CD4-positive, CD25-positive, alpha-beta regulatory T cell (primary cell): ENCODE results near the gene BTN3A1. TPM values are rescaled to one million over a fixed set of nuclear protein-coding genes. Genes with fewer than 3 reads are reported as not detected.
"Not testable (repeated sequence)": the region's sequence is repeated elsewhere in the genome, so short reads cannot be mapped to it uniquely, and the experiment has no call there.

ENCODE experiments used
- ATAC-seq, 2 donors: fragments of 150-1000 bp; cut with Tn5 transposase; one replicate each; pipeline ENCODE4 v1.10.0; 2021; ENCODE audit warnings: low read depth in 2 of 2, moderate number of reproducible peaks in 2 of 2, moderate library complexity in 1 of 2
- DNase-seq, 3 donors: peaks; one replicate each; pipeline versions ENCODE4 v3.0.0 to v3.0.0-alpha.2; 2012 to 2022; ENCODE audit warnings: mixed read lengths in 1 of 3
- H3K27ac ChIP-seq: one replicate; pipeline ENCODE4 v1.7.0; 2013; ENCODE audit warnings: mild to moderate bottlenecking, low read length; ENCODE audit not compliant: insufficient read depth, poor library complexity, severe bottlenecking
- H3K27me3 ChIP-seq: one replicate; pipeline ENCODE4 v1.7.0; 2013; ENCODE audit warnings: low read length; ENCODE audit not compliant: control insufficient read depth, insufficient read depth
- H3K36me3 ChIP-seq: one replicate; pipeline ENCODE4 v1.7.0; 2013; ENCODE audit warnings: mild to moderate bottlenecking, low read length, moderate library complexity; ENCODE audit not compliant: control insufficient read depth, insufficient read depth
- H3K4me1 ChIP-seq: 2 replicates; pipeline ENCODE4 v1.7.0; 2013; ENCODE audit warnings: mild to moderate bottlenecking, low read length; ENCODE audit not compliant: insufficient read depth, control insufficient read depth, poor library complexity, severe bottlenecking
- H3K4me3 ChIP-seq: one replicate; pipeline ENCODE4 v1.7.0; 2013; ENCODE audit warnings: low read depth, mild to moderate bottlenecking, low read length, moderate library complexity
- H3K9me3 ChIP-seq, 2 experiments: 1 replicate in 1 of 2; 2 replicates in 1 of 2; pipeline ENCODE4 v1.7.0; 2013; ENCODE audit warnings: low read length in 2 of 2, mild to moderate bottlenecking in 1 of 2, moderate library complexity in 1 of 2; ENCODE audit not compliant: control insufficient read depth in 2 of 2
- H3K27ac Mint-ChIP-seq, 3 donors: one replicate each; pipeline ENCODE4 v1.8.0; 2020 to 2022; ENCODE audit warnings: mild to moderate bottlenecking in 3 of 3, mixed read lengths in 3 of 3, moderate library complexity in 2 of 3
- H3K27me3 Mint-ChIP-seq: one replicate; pipeline ENCODE4 v1.8.0; 2022; ENCODE audit warnings: mild to moderate bottlenecking, mixed read lengths
- H3K36me3 Mint-ChIP-seq: one replicate; pipeline ENCODE4 v1.8.0; 2020; ENCODE audit warnings: mixed read lengths
- H3K4me1 Mint-ChIP-seq, 4 donors: one replicate each; pipeline ENCODE4 v1.8.0; 2020 to 2022; ENCODE audit warnings: mixed read lengths in 4 of 4, mild to moderate bottlenecking in 1 of 4
- H3K4me3 Mint-ChIP-seq, 4 donors: one replicate each; pipeline ENCODE4 v1.8.0; 2020 to 2022; ENCODE audit warnings: mild to moderate bottlenecking in 4 of 4, mixed read lengths in 4 of 4, moderate library complexity in 3 of 4
- H3K9me3 Mint-ChIP-seq, 7 donors: one replicate each; pipeline ENCODE4 v1.8.0; 2020 to 2022; ENCODE audit warnings: mixed read lengths in 7 of 7, mild to moderate bottlenecking in 3 of 7, moderate library complexity in 2 of 7
- polyA plus RNA-seq, 4 donors: library from polyadenylated mRNA; unstranded; fragments of 300-500 nt; fragmentation: Illumina TruSeq; gene quantifications; one replicate each; pipeline ENCODE4 v1.2.3, GENCODE V29; 2021
- total RNA-seq: library from RNA; stranded (reverse); gene quantifications from one replicate; pipeline ENCODE4 v1.2.3, GENCODE V29; 2022

Gene BTN3A1
- total and polyA plus RNA-seq, 5 donors from 2014 or later: 67.4 to 279 (median 72.0) TPM

- Mint-ChIP-seq H3K9me3 (peaks cover 0 to 13% (median 5%) of the 10 kb centered on the region in 7 donors), H3K4me3 (peak overlapping the region in 1 of 4 donors; percentile 24), H3K4me1 (peaks cover 15 to 30% (median 17%) of the 10 kb centered on the region in 4 donors), H3K27ac (no peak overlapping the region), H3K27me3 (no peaks in the 10 kb centered on the region), H3K36me3 (peaks cover 48% of the 10 kb centered on the region)
- Histone ChIP-seq H3K27me3 (no peaks in the 10 kb centered on the region), H3K36me3 (peaks cover 47% of the 10 kb centered on the region), H3K4me3 (no peak overlapping the region), H3K4me1 (no peaks in the 10 kb centered on the region), H3K9me3 (peaks cover 7 to 17% of the 10 kb centered on the region in 2 experiments), H3K27ac (no peak overlapping the region)
- ATAC-seq (no peak), DNase-seq (no peak)
These were observed 12.2 kb downstream of the BTN3A1 start for GRCh38 chr6:26414281-26414680.

- peak overlapping the region in 1 of 3 donors; percentile 62 for H3K27ac Mint-ChIP-seq
- Histone ChIP-seq H3K9me3 (peaks cover 7 to 17% of the 10 kb centered on the region in 2 experiments), H3K27ac (no peak overlapping the region), H3K27me3 (no peaks in the 10 kb centered on the region), H3K36me3 (peaks cover 39% of the 10 kb centered on the region), H3K4me3 (no peak overlapping the region), H3K4me1 (no peaks in the 10 kb centered on the region)
- H3K27me3 Mint-ChIP-seq: no peaks in the 10 kb centered on the region
- peaks cover 12 to 26% (median 15%) of the 10 kb centered on the region in 4 donors for H3K4me1 Mint-ChIP-seq
- ATAC-seq (no peak), DNase-seq (peak in 1 of 3 donors; percentile 24)
- H3K36me3 Mint-ChIP-seq: peaks cover 40% of the 10 kb centered on the region
- peak overlapping the region in 1 of 4 donors; percentile 38 for H3K4me3 Mint-ChIP-seq
- H3K9me3 Mint-ChIP-seq: peaks cover 0 to 13% (median 5%) of the 10 kb centered on the region in 7 donors
These were observed 13.1 kb downstream of the BTN3A1 start for GRCh38 chr6:26415036-26415614.

GRCh38 chr6:26415791-26416190 lies 13.7 kb downstream of the BTN3A1 start:
- Mint-ChIP-seq H3K4me1 (peaks cover 8 to 23% (median 13%) of the 10 kb centered on the region in 4 donors), H3K4me3 (no peak overlapping the region), H3K9me3 (peaks cover 0 to 13% (median 5%) of the 10 kb centered on the region in 7 donors), H3K36me3 (peaks cover 34% of the 10 kb centered on the region), H3K27ac (peak overlapping the region in 2 of 3 donors; percentile 24 to 62), H3K27me3 (no peaks in the 10 kb centered on the region)
- Histone ChIP-seq H3K27ac (no peak overlapping the region), H3K4me1 (peaks cover 3% of the 10 kb centered on the region), H3K9me3 (peaks cover 7 to 17% of the 10 kb centered on the region in 2 experiments), H3K27me3 (no peaks in the 10 kb centered on the region), H3K36me3 (peaks cover 32% of the 10 kb centered on the region), H3K4me3 (no peak overlapping the region)
- no peak for DNase-seq
- ATAC-seq: no peak

GRCh38 chr6:26416288-26416687 lies 14.2 kb downstream of the BTN3A1 start:
- Mint-ChIP-seq H3K36me3 (peaks cover 33% of the 10 kb centered on the region), H3K27me3 (no peaks in the 10 kb centered on the region), H3K9me3 (peaks cover 0 to 13% (median 5%) of the 10 kb centered on the region in 7 donors), H3K27ac (peak overlapping the region in 2 of 3 donors; percentile 24 to 62), H3K4me3 (no peak overlapping the region), H3K4me1 (peaks cover 4 to 23% (median 12%) of the 10 kb centered on the region in 4 donors)
- ATAC-seq (no peak), DNase-seq (no peak)
- Histone ChIP-seq H3K4me3 (no peak overlapping the region), H3K27me3 (no peaks in the 10 kb centered on the region), H3K4me1 (peaks cover 7% of the 10 kb centered on the region), H3K9me3 (peaks cover 7 to 17% of the 10 kb centered on the region in 2 experiments), H3K27ac (no peak overlapping the region), H3K36me3 (peaks cover 27% of the 10 kb centered on the region)

GRCh38 chr6:26418077-26418476 lies 16.0 kb downstream of the BTN3A1 start:
- H3K27ac Mint-ChIP-seq, H3K27me3 Mint-ChIP-seq, H3K4me3 Mint-ChIP-seq, H3K27me3 ChIP-seq, DNase-seq, H3K27ac ChIP-seq, ATAC-seq, H3K36me3 ChIP-seq, H3K4me3 ChIP-seq: not testable (repeated sequence)
- H3K36me3 Mint-ChIP-seq: peaks cover 22% of the 10 kb centered on the region
- H3K9me3 ChIP-seq: peaks cover 7 to 17% of the 10 kb centered on the region in 2 experiments
- H3K4me1 Mint-ChIP-seq: peaks cover 0 to 15% (median 9%) of the 10 kb centered on the region in 4 donors
- peaks cover 0 to 13% (median 5%) of the 10 kb centered on the region in 7 donors for H3K9me3 Mint-ChIP-seq
- H3K4me1 ChIP-seq: peaks cover 11% of the 10 kb centered on the region

GRCh38 chr6:26418795-26419194 lies 16.7 kb downstream of the BTN3A1 start:
- not testable (repeated sequence) for H3K27me3 ChIP-seq, H3K27me3 Mint-ChIP-seq, H3K4me3 ChIP-seq, H3K4me3 Mint-ChIP-seq, H3K36me3 ChIP-seq, H3K27ac ChIP-seq, ATAC-seq, H3K4me1 Mint-ChIP-seq, H3K27ac Mint-ChIP-seq, DNase-seq
- Mint-ChIP-seq H3K36me3 (peaks cover 15% of the 10 kb centered on the region), H3K9me3 (peaks cover 0 to 13% (median 5%) of the 10 kb centered on the region in 7 donors)
- peaks cover 7 to 17% of the 10 kb centered on the region in 2 experiments for H3K9me3 ChIP-seq
- H3K4me1 ChIP-seq: peaks cover 11% of the 10 kb centered on the region

GRCh38 chr6:26420688-26421171 lies 18.7 kb downstream of the BTN3A1 start:
- Mint-ChIP-seq H3K4me3 (no peak overlapping the region), H3K36me3 (peaks cover 6% of the 10 kb centered on the region), H3K27ac (no peak overlapping the region), H3K27me3 (peaks cover under 1% of the 10 kb centered on the region), H3K4me1 (peaks cover 0 to 14% (median 4%) of the 10 kb centered on the region in 4 donors), H3K9me3 (peaks cover 0 to 13% (median 5%) of the 10 kb centered on the region in 7 donors)
- H3K36me3 ChIP-seq: no peaks in the 10 kb centered on the region
- peaks cover 11% of the 10 kb centered on the region for H3K4me1 ChIP-seq
- peak overlapping the region; percentile 95 for H3K4me3 ChIP-seq
- H3K27ac ChIP-seq: peak overlapping the region; percentile 41
- DNase-seq (peak in 2 of 3 donors; percentile 39 to 52), ATAC-seq (peak in 1 of 2 donors; percentile 54)
- H3K9me3 ChIP-seq: peaks cover 7 to 17% of the 10 kb centered on the region in 2 experiments
- H3K27me3 ChIP-seq: no peaks in the 10 kb centered on the region
